Measurements from ENCODE around the gene C11orf54.
A peak's percentile ranks its signal among the peaks of the same experiment; 100 is the strongest.

Gene C11orf54

DNA sequence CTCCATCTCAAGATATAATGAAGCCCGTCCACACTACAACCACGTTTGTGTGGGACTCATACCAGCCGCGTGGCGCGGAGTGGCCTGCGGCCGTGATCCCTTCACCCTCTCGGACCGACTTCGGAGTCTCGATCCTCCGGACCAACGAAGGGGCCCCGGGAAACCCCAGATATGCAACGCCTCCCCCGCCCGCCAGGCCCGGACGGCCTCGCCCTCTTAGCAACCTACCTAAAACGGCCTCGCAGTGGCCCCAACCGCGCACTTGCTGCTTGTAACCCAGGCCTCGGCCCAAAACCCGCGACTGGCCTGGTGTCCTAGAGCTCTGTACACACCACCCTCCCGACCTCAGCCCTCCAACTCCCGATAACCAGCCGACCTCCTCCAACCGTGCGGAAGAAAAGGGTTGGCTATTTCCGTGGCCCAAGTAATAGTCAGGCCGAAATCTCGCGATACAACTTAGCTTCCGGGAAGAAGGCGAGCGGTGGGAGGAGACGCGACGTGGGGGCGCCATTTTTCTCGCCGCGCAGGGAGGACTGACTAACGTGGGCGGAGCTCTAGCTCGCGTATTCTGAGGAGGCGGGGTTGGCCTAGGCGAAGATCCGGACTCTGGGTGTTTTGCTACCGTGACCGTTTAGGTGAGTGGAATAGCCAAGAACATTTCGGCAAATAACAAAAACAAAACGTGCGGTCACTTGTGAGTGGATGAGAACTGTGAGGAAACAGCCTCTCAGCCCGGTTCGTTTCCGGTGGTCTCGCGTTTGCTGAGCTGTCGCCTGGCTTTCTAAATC lies at the start of gene C11orf54, which contains the start of gene TAF1D:
TSS of gene C11orf54 (plus strand) at position 579 of the 788 bp plus-strand sequence. CDS start 5,722 bp downstream, outside the sequence.
TSS of gene TAF1D (minus strand) at position 402 of the 788 bp plus-strand sequence. CDS start 2,191 bp downstream, outside the sequence.
- peak; percentile 77 for DNase-seq

DNA sequence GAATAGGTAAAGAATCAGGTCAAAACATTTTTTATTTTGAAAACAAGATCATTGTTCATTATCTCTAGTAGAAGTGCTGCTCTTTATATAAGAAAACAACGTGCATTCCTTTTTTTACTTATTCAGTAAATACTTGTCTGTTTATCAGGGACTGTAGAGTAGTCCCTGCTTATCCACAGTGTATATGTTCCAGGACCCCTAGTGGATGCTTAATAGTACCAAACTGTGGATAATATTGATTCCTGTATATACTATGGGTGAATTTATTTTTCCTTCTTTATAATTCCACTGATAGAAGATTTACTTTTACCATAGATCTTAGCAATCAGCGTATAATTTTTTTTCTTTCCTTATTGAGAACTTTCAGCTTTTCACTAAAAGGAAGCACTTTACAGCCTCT lies 47.4 kb upstream of the C11orf54 start:
- DNase-seq = no peak

DNA sequence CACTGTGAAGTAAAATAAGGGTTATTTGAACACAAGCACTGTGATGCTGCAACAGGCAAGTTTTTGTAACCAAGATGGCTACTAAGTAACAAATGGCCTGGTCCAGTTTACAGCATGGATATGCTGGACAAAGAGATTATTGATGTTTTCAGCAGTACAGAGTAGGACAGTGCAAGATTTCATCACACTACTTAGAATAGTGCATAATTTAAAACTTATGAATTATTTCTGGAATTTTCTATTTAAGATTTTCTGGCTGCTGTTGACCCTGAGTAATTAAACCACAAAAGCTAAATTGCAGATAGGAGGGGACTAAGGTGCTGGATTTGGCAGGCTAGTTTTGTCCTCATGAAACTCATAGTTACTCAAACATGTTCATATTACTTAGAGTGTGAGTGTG lies 46.9 kb upstream of the C11orf54 start:
- no peak for DNase-seq

DNA sequence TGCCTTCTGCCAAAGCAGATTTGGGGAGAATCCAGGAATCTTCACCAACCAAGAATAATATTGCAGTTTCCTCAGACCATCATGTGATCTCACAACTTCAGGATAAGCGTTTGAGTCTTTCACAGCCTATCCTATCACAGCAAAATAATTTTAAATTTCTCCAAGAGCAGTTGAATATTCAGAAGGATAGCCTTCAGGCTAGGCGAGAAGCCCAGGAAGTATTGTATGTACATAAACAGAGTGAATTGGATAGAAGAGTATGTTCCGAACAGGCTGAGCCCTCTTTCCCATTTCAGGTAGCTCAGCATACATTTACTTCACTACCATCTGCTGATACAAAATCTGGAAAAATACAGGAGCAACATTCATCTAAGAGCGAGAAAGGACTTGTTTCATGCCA lies 43.9 kb upstream of the C11orf54 start:
- no peak for DNase-seq

DNA sequence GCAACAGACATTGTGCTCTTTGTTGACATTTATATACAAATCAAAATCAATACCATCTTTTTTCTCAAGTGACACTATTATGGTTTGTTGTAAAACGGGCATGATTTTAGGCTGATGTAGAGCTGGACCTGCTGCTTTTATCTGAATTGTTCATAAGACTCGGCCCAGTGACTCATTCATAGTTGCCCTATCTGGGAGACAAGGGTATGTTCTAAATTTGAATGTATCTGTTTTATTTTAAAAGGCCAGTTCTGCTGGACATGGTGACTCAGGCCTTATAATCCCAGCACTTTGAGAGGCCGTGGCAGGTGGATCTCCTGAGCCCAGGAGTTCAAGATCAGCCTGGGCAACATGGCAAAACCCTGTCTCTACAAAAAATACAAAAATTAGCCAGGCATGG lies 40.6 kb upstream of the C11orf54 start:
- no peak for DNase-seq

DNA sequence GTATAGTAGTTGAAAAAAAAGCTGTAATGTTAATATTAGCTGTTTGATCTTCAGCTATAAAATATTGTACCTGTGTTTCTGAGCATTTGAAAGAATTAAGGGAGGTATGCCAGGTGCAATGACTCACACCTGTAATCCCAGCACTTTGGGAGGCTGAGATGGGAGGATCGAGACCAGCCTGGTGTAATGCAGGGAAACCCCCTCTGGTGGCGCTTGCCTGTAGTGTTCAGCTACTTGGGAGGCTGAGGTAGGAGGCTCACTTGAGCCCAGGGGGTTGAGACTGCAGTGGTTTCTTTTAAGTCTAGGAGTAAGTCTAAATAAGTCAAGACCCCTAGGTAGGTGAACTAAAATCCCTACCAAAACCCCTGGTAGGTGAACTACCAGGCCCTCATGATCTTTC lies 37.2 kb upstream of the C11orf54 start:
- no peak for DNase-seq

DNA sequence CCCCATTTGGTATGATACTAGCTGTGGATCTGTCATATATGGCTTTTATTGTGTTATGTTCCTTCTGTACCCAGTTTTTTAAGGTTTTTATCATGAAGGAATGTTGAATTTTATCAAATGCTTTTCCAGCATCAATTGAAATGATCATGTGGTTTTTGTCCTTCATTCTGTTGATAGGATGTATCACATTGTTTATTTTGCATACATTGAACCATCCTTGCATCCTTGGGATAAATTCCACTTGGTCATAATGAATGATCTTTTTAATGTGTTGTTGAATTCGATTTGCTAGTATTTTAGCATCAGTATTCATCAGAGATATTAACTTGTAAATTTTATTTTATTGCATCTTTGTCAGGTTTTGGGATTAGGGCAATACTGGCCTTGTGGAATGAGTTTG lies 31.2 kb upstream of the C11orf54 start:
- DNase-seq = no peak

DNA sequence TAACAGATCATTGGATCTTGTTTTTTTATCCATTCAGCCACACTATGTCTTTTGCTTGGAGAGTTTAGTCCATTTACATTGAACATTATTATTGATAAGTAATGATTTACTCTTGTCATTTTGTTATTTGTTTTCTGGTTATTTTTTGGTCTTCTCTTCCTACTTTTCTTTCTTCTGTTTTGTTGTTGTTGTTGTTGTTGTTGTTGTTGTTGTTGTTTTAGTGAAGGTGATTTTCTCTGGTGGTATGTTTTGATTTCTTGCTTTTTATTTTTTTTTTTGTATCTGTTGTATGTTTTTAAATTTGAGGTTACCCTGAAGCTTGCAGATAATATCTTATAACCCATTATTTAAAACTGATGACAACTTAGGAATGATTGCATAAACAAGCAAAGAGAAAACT lies 28.8 kb upstream of the C11orf54 start:
- DNase-seq = no peak

DNA sequence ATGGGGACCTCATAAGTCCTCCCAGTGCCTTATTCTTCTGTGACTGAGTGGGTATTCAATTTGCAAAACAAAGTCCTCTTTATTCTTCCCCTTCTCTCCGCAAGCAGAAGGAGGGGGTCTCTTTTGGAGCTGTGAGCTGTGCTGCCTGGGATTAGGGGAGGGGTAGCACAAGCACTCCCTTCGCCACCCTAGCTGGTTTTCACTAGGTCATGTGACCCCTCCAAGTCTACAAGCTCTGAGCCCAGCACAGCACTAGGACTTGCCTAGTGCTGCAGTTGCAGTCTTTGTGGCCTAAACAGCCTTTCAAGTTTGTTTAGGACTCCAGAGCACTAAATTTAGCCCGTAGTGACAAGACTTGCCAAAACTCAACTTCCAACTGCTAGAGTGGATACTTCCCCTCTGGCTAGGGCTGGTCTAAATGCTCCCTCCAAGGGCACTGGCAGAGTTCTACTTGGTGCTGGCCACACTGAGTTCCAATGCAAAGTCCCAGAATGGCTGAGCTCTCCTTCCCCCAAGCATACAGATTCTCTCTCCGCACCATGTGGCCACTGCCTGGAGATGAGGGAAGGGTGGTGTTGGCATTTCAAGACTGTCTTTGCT lies 25.6 kb upstream of the C11orf54 start:
- DNase-seq = no peak

DNA sequence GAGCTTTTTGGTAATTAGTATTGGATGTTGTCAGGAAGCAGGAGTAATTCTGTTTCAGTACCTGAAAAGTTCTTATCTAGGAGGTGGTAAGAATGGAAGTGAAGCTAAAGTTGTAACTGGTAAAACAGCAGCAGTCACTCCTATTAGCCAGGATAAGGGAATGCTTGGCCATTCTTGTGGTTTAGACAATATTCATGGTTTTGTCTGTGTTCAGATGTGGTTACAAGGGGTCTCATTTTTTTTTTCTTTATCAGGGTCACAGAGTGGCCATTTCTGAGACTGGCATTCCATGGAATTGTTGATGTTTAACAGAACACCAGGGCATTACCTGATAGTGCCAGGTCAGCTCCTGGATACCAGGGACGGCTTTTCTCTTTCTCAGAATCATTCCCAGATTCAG lies 24.0 kb upstream of the C11orf54 start:
- no peak for DNase-seq

DNA sequence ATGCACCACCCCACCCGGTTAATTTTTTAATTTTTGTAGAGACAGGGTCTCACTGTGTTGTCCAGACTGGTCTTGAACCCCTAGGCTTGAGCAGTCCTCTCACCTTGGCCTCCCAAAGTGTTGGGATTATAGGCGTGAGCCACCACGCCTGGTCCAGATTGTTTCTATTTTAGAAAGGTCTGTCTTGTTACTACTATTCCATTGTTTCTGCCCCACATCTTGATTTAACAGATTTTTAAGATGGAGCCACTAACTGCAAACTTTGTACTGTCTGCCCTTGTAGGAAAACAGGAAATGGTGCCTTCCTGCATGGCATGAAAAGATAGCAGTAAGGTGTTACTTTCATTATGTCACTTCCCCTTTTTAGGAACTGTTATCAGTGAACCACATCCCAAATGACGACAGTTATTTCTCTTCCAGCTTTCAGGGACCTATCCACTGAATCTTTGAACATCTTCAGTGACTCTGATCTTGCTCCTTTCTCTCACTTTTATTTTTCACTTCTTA lies 23.4 kb upstream of the C11orf54 start:
- no peak for DNase-seq

DNA sequence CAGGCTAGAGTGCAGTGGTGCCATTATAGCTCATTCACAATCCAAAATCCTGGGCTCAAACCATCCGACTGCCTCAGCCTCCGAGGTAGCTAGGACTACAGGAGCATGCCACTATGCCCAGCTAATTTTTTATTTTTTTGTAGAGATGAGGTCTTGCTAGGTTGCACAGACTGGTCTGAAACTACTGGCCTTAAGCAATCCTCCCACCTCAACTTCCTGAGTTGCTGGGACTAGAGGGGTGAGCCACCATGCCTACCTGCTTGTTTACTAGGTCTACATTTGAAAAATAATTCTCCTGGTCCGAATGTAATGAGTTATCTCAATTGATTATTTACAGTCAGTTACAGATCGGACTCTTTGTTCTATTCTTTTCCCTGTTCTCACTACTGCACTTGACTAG lies 22.2 kb upstream of the C11orf54 start:
- no peak for DNase-seq

DNA sequence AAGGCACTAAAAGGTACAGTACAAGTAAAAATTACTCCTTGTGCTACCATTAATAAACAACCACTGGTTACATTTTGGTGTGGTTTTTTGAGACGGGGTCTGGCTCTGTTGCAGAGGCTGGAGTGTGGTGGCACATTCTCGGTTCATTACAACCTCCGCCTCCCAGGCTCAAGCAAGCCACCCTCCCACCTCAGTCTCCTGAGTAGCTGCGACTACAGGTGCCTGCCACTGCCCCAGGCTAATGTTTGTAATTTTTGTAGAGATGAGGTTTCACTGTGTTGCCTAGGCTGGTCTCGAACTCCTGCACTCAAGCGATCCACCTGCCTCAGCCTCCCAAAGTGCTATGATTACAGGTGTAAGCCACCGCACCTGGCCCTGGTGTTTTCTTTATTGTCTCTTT lies 20.9 kb upstream of the C11orf54 start:
- DNase-seq = no peak

DNA sequence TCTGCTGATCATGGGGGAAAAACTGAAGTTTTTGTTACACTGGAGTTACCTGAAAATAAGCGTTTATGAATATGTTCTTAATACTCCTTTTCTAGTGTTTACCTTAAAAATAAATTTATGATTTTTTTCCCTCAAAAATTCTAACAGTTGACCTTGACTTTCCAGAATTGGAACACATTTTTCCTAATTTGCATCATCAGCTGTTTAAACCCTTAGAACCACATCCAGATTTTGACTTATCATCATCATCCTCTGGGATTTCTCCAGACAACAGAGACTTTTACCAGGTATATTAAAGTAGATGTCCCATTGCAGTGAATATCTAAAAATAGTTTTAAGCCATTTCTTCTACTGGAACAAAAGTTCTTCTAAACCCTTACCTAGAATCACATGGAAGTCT lies 17.4 kb upstream of the C11orf54 start:
- DNase-seq = no peak

DNA sequence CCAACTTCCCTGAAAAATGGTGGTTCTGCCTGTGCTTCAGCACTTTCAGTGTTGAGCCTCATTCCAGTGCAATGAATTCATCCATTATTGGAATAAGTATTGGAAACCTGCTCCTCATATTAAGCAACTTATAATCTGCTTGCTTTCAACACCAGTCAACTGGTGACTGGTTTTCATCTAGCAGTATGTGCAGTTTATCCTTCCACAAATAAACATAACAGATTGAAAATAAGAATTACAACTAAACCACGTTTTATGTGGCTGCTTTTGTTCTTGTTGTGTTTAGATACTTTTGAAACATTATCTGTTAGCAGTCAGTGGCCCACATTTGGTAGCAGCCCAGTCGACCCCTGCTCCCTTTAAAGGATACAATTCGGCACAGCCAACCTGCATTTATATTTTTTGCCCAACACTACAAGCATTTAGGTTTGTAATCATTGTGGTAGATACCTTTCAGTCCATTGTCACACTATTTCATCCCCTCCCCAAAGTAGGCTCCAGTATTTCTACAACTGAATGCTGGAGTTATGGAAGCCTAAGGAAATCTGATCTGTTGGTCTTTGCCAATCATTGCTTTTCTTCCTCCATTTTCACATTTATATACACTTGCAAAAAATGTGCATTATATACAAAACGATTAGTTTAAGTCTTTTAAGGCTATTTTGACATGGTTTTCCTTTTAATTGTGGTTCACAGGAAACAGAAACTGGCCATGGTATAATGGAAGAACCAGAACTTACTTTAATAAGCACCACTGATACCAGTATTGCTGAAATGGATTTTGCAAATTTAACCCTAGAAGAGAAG lies 13.3 kb upstream of the C11orf54 start:
- DNase-seq = no peak

DNA sequence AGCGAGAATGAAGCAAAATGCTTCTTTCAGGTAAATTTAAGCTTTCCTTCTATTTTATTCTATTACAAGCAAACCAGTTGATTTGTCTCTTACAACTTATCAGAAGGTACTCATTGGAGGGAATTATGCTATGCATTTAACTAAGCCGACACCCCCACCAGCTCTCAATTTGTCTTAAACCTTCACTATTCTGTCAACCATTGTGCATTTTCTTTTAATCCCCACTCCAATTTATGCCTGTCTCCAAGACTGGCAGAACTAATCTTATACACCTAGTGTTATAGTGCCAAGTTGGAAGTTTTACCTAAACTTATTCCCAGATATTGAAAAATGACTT lies 12.7 kb upstream of the C11orf54 start:
- no peak for DNase-seq

DNA sequence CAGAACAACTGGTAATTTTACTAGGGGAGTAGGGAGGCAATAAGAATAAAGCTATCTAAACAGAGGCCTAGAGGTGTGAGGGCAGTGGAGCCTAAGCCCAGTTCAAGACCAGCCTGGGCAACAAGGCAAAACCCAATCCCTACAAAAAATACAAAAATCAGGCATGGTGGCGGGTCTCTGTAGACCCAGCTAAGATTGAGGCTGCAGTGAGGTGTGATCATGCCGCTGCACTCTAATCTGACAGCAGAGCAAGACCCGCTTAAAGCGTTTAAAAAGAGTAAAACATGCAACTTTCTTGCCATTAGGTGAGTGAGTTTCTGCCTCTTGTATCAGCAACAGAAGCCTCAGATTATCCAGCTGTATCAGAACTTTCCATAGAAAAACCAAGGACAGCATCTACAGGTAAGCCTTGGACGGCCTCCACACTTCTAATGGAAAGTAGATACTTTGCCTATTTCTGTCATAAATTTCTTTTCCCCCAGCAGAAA lies 12.3 kb upstream of the C11orf54 start:
- no peak for DNase-seq

DNA sequence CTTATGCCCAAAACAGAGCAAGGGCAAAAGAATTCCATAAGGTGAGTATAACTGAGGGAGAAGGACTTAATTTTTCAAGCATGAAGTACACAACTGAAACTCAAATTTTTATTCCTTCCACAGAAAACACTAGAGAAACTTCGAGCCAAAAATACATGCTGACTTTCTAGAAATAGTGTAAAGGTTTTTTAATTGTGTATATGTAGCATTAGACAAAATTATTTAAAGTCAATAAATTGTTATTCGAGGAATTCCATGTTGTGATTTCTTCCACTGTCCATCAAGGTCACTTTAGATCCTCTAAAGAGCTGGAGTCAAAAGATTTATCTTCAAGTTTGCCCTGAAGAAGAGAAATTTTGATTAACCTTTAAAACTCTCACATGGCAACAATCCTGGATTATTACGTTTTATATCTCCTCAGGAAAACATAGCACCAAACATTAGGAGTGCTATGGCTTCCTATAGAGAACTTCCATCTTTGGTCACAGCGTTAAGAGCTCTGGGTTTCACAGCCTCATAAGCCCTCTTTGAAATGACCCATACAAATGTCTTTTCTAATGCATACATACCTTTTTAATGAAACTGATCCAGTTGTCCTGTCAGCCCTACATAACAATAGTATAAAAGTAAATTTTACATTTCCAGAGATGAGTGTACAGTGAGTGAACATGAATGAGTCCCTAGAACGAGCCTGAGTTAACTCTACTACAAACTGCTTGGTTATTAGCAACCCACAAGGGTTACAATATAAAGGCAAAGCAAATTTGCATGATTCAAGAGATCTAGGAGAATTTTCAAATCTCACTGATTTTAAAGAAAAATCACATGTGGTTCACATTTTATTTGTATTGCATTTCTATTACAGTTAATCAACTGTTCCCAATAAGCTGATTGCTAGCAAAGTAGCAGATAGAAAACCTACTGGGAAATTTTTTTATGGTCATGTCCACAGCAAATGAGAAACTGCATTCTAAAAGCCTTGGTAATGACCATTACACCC lies 11.1 kb upstream of the C11orf54 start:
- DNase-seq = no peak

DNA sequence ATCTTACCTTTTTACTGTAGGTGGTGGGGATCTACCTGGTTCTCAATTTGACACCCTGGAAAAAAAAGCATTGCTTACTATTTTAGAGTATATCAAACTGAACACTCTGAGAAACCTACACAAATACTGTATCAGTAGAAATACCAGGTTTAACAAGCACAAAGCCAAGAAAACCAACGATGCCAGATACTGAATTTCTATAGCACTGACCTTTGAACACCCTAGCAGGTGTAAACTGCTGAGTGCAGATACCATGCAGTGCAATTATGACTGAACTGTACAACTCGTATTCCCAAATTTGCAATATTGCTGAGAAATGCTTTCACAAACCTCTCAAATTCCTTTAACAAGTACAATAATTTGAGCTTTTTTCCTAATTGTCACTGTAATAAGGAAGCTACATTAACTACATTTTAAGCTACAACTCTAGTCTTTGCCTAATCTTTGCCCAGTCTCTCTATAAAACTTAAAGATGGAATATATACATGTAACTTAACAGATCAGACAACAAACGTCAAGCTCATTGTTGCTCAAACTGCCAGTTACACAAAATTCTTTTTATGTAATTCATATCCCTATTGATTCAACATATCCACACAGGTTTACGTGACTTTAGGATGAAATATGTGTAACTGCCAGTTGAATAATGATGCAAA lies 9.1 kb upstream of the C11orf54 start:
- no peak for DNase-seq

DNA sequence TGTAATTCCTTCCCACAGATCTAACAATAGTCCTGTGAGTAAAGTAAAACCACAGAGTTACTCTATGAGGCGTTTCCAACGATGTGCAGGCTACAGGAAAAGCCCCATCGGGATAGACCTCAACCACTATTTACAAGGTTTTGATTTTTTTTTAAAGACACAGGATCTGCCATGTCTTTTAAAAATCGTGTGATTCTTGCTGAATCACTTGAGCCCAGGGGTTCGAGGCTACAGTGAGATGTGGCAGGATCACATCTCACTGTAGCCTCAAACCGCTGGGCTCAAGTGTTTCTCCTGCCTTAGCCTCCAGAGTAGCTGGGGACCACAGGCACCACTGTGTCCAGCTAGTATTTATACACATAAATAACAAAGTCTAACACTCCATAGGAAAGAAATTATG lies 8.0 kb upstream of the C11orf54 start:
- DNase-seq = no peak

DNA sequence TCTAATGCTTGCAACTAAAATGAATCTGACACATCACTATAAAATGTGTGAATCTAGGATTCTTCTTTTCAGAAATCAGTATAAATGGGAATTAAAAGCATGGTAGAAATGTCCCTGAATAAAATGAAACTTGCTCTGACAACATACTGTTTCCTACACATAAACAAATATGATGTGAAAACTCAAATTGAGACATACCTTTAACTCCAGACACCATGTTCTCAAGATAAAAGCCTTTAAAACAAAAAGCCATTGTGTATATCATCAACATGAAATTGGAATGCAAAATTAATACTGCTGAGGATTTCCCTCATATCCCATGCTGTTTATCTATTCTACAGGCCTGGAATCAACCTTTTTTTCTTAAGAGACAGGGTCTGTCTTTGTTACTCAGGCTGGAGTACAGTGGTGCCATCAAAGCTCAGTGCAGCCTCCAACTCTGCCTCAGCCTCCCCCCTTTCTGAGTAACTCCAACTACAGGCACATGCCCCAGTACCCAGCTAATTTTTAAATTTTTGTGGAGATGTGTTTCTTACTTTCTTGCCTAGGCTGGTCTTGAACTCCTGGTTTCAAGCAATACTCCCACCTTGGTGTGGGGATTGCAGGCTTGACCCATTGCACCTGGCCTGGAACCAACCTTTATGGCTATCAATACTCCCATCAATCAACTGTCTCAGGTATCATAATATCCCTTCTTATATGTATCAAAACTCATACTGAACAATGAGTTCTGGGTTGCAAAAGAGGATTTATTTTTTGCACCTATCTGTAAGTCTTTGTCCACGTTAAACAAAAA lies 6.8 kb upstream of the C11orf54 start:
- no peak for DNase-seq
